HG02610 (cell line): ENCODE data around the gene KAT6B.
"Not testable (repeated sequence)": the region's sequence is repeated elsewhere in the genome, so short reads cannot be mapped to it uniquely, and the experiment has no call there.

ENCODE experiments used
- ATAC-seq: cut with Tn5 transposase; IDR thresholded peaks from one replicate; pipeline ENCODE4 v1.9.1; 2021; ENCODE audit warnings: mild to moderate bottlenecking, moderate library complexity; ENCODE audit not compliant: unreplicated experiment

The KAT6B gene

DNA sequence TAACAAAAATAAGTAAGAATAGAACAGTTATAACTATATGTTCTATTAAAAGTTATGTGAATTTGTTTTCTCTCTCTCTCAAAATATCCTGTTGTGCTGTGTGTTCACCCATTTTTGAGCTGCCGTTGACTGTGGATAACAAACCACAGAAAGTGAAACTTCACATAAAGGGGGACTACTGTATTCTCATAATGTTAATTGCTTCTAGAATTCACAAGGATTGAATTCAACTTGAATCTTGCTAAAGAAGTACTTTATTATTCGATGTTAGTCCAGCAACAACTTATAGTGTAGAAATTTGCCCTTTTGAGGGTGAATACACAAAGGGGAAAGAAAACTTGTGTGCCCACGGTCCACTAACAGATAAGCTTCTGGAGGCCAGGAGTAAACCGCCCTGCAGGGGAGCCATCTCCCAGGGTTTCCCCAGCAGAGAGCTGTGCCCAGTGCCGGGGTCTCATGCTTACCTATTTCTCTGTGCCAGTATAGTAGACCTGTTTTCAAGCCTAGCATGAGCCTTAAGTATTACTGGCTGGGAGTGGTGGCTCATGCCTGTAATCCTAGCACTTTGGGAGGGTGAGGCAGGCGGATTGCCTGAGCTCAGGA is 87.1 kb downstream of the KAT6B start:
- ATAC-seq, result peak; percentile 66

DNA sequence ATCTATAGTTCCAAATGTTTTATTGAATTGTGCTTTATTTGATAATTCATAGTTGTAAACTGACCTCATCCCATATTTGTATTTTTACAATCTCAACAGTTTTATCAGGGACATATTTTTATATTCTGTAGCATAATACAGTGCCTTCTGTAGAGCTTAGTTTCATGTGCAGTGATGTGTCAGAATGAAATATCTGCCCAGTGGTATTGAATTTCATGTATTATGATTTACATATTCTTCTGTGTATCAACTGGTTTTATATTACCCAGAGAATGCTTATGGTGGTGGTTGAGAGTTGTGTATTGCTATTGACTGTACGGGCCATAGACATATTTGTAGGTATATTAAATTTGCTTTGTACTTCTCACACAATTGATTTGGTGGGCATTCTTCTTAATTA is 89.9 kb downstream of the KAT6B start:
- no peak for ATAC-seq

DNA sequence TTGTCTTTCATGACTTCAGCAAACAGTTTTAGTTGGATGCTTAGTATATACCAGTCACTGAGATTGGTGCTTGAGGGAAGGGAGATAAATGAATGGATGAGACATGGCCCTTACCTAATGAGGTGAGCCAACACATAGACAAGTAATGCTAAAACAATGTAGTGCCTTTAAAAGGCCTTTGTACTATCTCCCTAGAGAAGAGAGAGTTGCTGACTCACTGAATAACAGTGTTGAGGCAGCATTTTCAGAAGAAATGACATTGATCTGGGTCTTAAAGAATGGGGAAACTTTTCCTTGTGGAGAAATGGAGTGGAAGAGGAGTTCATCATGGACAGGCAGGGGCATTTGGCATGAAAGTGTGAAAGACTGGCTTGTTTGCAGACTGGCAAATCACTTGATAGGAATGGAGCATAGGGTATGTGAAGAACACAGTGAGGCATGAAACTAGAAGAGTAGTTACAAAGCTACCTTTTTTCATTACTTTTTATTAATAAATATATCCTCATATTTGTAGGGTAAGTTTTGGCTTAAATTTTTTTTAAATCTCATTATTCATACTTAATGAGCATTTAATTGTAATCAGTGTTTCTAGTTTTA is 91.2 kb downstream of the KAT6B start:
- ATAC-seq, result no peak

DNA sequence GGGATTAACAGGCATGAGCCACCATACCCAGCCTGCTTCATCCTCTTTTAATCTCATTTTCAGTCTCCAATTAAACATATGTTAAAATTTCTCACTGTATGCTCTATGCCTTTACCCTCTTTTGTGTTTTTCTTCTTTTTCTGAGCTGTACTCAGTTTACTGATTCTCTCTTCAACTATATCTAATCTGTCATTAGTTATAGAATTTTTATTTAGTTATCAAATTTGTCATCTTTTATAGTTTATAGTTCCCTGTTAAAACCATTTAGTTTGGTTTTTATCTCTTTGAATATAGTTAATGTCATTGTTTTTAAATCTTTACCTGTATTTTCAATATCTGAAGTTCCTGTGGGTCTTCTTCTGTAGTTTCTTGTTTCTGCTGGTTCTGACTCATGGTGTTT is 93.3 kb downstream of the KAT6B start:
- no peak for ATAC-seq

DNA sequence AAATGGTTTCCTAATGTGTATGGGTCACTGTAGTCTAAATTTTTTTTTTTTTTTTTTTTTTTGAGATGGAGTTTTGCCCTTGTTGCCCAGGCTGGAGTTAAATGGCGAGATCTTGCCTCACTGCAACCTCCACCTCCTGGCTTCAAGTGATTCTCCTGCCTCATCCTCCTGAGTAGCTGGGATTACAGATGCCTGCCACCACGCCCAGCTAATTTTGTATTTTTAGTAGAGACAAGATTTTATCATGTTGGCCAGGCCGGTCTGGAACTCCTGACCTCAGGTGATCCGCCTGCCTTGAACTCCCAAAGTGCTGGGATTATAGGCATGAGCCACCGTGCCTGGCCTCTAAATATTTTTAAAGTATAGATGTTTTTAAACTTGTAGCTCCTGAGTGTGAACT is 94.7 kb downstream of the KAT6B start:
- ATAC-seq, result not testable (repeated sequence)

DNA sequence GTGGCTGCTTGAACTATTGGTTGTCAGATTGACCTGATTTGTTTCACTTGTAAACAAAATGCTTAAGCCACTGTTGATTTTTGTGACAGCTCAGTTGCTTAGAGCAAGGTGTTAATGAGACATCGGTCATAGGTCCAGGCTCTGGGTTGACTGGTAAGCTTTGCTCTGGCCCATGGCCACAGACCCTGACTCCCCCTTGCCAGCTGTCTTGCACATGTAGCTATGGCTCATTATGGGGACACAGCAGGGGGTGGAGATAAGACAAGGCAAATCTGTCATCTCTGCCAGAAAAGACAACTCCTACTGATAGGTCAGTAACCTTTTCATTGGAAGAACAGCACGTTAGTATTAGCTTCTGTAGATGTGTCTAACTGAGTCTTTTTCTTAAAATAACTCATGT is 95.3 kb downstream of the KAT6B start:
- ATAC-seq, result no peak

DNA sequence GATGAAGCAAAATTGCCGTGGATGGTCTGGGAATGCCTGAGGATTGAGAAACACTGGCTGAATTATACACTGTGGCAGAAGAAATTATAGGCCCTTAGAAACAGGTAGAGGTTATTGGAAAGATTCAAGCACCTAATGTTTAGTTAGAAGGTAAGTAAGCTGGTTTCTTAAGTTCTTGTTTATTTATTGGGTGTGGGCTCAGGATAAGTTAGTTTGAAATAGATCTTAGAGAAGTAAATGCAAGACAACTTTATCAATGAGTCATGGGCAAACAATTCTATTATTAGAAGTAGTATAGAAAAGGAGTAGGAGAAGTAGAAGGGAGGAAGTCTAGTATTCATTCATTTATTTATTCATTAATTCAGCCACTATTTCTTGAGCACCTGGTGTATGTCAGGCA is 96.5 kb downstream of the KAT6B start:
- no peak for ATAC-seq

DNA sequence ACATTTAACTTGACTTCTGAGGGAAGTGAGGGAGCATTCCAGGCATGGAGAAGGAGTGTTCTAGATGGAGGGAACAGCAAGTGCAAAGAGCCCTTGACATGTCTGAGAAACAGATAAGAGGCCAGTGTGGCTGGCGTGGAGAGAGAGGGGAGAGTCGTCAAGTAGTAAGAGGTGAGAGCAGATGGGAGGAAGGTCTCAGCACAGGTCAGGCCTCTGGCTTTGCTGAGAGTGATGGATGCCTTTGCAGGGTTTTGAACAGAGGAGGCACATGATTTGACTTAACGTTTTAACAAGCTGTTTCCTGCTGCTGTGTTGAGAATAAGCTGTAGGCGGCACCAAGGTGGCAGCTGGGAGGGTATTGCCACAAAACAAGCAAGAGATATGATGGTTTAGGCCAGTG is 97.2 kb downstream of the KAT6B start:
- no peak for ATAC-seq

DNA sequence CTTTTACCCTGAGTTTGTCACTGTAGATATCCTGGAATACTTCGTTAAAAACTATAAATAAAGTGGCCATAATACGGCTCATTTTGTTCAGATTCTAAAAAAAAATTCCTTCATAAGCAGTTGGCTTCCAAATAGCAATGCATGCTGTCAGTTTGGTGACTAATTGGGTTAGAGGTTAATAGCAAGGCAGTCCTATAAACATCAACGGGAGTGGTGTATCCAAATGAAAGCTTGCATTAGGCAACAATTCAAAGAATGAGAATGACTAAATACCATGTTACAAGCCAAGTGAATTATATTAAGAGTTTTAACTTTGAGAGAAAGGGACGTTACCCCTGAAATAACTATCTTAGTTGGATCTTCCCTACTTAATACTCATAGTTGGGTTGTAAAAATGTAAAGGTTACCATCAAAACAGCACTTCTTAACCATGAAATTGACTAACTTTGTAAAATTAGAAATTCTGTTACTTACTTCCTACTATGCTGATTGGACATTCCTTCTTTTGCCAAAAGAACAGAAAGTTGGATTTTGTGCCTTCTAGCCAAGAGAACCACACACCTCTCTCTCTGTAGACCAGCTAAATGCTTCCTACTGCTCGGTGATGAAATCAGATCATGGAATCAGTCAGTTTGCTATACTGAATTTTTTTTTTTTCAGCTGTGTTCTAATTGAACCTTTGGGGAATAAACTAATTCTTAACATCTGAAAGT is 98.0 kb downstream of the KAT6B start:
- ATAC-seq, result no peak

DNA sequence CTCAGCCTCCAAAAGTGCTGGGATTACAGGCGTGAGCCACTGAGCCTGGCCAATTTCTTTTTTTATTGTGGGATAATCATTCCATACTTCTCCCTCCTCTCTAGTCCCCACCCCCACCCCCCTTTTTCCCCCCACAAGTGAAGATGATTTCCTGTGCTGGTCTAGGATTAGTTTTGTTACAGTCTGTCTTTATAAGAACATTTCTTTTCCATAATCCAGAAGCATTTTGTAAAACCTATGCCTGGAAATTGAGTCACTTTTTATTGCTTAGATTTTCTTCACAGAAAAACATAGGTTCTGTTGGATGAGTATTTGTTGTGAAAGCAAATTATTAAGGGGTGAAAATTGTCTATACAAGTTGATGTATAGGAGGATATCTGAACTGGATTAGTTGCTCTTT is 98.9 kb downstream of the KAT6B start:
- ATAC-seq, result no peak

DNA sequence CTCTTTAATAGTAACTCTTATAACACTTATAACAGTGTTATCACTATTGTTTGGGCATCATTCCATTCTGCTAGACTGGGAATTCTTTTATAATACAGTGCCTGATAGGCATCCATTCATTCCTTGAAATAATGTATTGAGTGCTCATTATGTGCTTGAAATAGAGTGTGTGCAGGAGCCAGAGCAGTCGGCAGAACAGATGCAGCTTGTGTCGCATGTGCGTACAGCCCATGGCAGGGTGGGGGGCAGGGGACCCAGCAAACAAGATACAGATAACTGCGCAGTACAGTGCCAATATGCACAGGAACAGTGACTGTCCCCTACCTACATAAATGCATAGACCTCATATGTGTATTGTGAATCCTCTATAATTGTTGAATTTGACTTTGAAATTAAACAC is 99.3 kb downstream of the KAT6B start:
- no peak for ATAC-seq

DNA sequence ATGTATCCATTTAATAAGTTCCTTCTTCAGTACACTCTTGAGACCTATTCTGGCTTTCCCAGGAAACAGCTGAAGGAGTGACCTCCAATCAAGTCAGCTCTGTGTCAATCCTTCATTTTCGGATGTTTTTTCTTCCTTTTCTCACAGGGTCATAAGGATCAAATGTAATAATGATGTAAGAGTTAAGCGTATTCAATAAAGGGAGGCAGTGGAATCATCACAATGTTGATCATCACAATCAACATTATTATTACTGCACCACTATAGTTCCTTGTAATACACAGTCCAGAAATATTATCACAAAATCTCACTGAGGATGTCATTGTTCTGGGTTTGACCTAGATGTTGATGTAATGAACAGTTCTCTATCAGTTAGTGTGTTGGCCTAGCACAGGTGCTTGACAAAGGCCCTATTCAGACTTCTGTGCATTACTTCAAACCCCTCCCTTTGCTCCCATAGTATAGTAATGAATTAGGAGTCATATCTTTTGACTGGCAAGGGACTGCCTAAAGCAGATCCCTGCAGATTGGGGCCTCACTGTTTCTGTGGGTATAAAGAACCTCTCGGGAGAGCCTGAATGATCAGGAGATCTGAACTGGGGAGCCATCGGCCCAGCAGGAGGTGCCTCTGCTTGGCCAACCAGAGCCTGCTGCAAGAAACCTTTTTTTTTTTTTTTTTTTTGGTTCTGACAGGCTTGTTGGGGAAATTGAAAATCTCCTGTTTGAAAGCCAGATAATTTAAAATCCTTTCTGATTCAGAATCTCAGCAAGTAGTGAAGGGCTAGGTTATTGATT is 100.6 kb downstream of the KAT6B start:
- ATAC-seq, result no peak

DNA sequence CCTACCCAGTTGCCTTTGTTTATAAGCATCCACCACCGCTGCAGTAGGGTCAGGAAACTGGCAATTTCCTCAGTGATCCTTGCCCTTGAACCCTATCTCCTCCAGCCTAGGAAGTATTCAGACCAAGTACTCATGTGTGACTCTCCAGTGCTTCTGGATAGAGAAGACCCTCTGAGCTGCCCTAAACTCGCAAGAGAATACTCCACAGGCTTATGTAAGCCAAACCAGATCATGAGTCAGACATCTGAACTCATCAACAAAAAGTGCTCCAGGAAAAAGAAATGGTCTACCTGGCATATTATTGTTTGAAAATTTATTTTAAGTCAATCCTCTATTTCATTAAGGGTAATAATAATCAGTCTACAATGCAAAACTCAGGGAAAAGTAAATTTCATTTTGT is 101.3 kb downstream of the KAT6B start:
- ATAC-seq, result no peak

DNA sequence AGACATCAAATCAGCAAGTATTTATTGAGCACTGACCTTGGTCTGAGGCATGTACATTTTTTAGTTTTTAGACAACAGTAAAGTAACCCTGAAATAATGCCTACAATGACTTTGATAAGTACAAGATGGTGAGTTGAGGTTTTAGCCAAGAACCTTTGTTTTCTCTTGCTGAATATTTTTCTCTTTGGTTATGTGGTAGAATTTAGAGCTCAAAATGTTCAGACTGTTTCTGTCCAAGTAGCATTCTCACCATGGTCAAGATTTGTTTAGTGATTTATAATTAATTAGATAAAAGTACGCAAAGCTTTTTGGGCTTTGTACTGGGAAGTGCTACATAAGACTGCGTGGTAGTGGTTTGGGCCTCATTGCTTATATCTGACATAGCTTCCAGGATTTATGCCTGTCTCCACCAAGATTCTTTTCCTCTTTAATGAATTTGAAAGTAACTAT is 102.4 kb downstream of the KAT6B start:
- ATAC-seq, result no peak

DNA sequence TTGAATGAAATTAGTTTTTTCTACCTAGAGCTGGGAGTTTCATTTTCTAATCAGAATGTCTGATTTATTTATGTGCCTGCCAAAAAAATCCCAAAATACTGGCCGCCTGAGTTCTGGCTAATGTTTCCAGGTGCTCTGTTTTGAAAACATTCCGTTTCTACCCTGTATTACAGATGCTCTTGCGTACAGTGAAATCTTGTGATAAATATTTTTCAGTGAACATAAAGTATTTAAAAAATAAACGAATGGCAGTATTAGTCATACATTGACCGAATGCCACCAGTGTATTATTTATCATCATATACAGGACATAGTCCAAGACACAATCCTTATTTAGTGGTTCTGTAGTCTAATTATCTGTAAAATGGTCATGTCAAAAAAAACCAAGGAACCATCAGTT is 102.8 kb downstream of the KAT6B start:
- no peak for ATAC-seq

DNA sequence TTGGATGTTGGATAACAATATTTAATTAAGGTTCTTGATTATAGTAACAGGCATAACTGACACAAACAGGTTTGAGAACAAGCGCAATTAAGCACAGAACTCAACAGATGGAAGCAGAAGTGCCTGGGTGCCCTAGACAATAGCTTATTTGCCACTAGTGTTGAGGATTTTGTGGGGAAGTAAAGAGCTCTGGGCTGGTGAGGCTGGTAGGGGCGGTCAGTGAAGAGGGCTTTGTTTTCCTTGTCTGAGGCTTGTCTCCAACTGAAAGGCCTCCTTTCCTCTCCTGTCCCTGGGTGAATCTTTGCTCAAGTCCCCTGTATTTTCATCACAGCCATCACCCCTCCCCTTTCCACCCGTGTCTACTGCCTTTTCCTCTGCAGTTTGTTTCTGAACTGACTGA is 104.6 kb downstream of the KAT6B start:
- ATAC-seq, result no peak

DNA sequence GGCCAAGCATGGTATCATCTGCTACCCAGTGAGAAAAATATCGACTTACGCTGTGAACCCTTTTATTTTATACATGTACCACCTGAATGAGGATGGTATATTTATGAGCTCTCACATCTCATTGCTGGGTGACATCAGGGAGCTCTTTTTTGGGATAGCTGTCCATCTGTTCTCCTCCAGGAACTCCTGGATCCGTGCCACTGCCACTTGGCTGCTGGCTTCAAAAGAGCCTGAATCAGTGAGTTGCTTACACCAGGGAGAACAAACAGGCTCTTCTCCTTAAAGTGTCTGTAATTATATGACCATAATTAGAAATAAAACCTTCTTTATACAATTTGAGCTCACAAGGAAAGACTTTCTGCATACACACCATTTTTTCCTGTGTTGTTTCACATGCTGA is 106.2 kb downstream of the KAT6B start:
- ATAC-seq, result no peak

DNA sequence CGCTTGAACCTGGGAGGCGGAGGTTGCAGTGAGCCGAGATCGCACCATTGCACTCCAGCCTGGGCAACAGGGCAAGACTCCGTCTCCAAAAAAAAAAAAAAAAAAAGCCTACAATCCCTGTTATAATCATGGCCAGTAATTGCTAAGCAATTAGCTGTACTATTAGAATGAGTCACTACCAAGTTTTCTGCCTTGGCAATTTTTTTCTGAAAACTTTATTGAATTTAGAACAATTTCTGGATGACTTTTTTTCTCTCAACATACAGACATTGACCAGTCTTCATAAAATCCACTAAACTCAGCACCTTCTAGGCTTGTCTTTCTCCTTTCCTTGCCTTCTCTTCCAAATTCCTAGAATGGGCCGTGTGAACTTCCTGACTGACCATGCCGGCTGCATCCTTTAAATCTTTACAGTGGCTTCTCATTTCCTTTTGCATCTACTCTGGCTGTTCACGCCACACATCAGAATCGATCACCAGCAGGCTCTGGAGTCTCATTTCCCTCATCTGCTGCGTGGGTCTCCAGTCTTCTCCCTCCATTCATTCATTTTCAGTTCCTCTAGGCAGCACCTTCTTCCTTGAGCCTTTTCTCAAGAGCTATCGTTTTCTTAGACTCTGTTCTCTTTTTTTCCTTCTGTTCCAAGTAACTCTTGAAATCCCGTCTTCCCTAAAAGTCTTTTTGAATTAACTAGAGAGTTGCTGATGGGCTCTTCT is 107.9 kb downstream of the KAT6B start:
- ATAC-seq, result no peak

DNA sequence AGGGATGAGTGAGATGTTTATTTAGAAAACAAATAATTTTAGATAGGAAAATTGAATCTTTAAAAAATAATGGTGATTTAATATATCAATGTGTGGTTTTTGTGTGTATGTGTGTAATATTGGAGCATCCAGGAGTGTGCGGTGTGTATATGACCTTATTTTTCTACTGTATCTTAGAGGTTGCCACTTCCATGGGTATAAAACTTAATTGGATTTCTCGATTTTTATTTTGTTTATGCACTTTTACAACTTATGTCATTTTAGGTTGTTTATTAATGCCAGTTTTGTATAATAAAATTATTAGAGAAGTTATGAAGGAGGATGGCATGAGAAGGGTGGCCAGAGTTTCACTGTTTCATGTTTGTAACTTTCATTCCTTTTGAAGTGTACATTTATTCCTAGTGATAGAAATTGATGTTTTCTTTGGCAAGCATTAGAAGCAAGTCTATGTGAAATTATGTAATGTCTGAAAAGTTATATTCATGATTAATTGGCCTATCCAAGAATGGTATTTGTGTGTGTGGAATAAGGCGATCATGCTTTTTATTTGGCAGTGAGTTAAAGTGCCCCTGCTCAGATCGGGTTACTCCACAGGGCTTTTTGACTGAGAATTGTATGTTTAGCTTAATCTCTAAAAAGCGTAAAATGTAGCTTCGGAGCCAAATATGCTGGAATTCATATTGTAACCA is 110.3 kb downstream of the KAT6B start:
- ATAC-seq, result no peak

DNA sequence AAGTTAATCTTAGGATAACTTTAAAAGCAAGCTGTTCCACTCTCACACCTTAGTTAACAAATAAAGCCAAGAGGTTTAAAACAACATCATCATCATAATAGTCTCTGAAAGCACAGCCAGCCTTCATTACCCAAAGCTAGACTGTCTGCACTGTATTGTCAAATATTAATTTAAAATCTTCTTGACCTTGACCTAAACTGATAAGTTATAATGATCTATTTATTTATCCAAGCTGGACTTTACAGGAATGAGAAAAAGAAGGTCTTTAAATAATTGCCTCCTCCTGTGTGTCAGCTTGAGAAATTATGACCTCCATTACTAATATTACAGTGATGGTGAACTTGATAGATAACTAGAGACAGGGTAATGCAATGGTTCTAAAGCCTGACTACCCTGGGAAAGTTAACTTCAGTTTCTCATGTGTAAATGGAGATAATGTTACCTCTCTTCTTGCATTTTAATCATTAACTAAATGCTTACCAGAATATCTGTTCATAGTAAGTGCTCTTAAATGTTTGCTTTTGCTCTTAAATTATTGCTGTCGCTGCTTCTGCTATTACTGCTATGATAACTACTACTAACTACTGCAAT is 111.0 kb downstream of the KAT6B start:
- ATAC-seq, result no peak
